DND-41 (cell line): ENCODE data around the gene TWIST2.

Experiments
- CTCF ChIP-seq: IDR thresholded peaks from 2 replicates; pipeline ENCODE4 v1.5.1; 2012; ENCODE audit warnings: borderline replicate concordance, low read length, moderate library complexity, mild to moderate bottlenecking; ENCODE audit not compliant: poor library complexity, severe bottlenecking; ENCODE audit errors: extremely low read depth
- EZH2 ChIP-seq: IDR thresholded peaks from 3 replicates; pipeline ENCODE4 v1.6.1; 2012; ENCODE audit warnings: borderline replicate concordance, low read depth, mild to moderate bottlenecking, moderate library complexity, low read length, inconsistent platforms; ENCODE audit not compliant: severe bottlenecking

- TF ChIP-seq CTCF (no peak), EZH2 (no peak)
These were observed 4.5 kb downstream of the TWIST2 start for GRCh38 chr2:238852206-238852869.
